HTERT RPE-1 (cell line): ENCODE results near the gene IRF1.

ENCODE experiments used
- in situ Hi-C: fragments of 300-500 bp; cut with MboI; formaldehyde crosslinking; loops from 4 replicates; pipeline ENCODE4 v1.14.3; 2020; ENCODE audit warnings: low sequenced_read_pairs

The IRF1 gene

DNA sequence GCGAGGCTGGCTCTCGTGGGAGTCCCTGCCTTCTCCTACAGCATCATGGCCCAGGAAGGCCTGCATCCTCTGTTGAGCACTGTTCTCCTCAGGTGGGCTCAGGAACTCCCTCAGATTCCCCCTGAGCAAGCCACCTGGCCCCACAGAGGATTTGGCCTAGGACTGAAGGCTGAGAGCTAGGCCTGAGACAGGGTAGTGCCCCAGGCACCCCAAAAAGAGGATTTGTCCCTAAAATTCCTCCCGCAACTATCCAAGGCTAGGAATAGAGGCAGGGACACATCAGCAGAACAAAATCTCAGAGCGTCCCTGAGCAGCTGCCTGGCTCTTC lies 11.0 kb upstream of the IRF1 start:
- in situ Hi-C loops = no loop called here

- in situ Hi-C loops = no loop called here
These were observed 10.5 kb upstream of the IRF1 start for GRCh38 chr5:132500931-132501628.

- in situ Hi-C loops = no loop called here
These were observed 9.8 kb upstream of the IRF1 start for GRCh38 chr5:132500244-132500930.

- in situ Hi-C loops = no loop called here
These were observed 9.1 kb upstream of the IRF1 start for GRCh38 chr5:132499440-132500243.

DNA sequence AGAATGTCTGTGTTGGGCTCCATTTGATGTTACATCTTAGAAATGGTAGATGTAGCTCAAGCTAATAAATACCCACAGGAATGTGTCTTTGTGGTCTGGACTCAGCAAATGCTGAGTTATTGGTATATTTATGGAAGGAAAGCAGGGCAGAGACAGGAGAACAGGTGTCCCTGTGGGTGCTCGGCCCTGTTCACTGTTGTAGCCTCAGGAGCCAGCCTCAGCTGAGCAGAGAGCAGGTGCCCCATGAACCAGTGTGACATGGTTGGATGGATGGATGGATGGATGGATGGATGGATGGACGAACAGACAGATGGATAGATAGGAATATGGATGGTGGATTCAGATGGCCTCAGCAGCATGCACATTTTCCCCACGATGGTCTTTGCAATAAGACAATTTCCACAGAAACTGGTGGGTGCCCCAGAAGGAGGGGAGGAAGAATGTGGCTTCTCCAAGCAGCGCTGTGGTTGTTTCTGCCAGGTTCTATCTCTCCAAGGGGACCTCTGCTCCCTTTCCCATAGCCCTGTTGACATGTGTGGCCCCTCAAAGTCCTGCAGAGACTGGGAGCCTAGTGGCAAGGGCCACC lies 8.2 kb upstream of the IRF1 start:
- in situ Hi-C loops = no loop called here

GRCh38 chr5:132498152-132498551 lies 7.6 kb upstream of the IRF1 start:
- in situ Hi-C loops = no loop called here

GRCh38 chr5:132497488-132497997 lies 7.0 kb upstream of the IRF1 start:
- in situ Hi-C loops = no loop called here

DNA sequence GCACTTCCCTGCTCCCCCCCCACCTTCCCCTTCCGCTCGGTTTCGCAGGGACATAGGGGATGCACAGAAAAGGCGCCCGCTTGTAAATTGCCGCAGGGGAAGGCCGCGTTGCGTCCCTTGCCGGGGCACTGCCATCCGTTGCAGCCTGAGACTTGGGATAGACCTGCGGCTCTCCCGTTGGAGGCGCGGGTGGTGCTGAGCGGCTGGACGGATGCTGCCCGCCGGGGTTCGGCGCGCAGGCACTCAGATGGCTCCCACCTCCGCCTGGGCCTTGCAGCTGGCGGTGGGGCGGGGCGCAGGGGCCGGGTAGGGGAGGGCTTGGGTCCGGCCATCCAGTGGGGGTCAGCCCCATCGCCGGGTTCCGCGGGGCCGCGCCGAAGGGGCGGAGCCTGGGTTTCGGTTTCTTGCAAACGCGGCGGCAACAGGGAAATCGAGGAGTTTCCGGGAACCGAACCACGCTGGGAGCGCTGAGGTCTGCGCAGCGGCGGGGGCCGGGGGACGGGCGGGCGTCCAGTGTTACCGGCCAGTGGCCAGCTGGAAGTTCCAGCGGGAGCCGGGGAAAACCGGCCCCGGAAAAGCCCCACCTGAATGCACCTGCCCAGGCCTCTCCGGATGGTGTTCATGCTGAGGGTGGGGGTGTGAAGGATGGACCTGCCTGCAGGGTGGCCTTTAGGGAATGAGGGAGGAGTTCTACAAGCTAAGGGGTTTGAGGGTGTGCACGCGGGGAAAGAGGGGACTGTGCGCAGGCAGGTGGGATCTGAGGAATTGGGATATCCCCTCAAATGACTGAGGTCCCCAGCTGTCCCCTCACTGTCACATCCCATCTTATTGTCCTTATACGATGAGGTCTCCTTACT lies 6.3 kb upstream of the IRF1 start:
- in situ Hi-C loops = no loop called here

- in situ Hi-C loops = no loop called here
These were observed 5.6 kb upstream of the IRF1 start for GRCh38 chr5:132496191-132496630.

DNA sequence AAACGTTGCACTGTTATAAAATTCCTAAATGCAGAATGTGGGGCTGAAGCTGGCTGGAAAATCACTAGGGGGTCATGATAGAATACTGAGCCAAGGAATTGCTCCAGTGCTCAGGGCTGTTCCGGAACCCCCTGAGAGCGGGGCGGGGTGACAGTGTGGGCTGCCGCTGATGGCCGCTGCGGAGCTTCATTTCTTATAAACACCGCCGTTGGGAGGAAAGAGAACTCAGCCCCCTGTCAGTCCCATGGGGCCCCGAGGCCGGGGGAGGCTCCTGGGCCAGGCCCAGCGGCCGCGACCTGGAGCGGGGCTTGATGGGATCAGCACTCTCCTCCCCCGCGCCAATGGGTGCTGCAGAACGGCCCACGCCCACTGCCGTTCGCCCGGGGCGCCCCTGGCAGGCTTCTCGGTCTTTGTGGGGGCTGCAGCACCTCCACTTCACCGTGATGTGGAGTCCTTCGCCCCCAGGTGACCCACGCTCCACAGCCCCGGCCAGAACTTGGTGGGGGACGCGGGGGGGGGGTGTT lies 5.2 kb upstream of the IRF1 start:
- in situ Hi-C loops = no loop called here

DNA sequence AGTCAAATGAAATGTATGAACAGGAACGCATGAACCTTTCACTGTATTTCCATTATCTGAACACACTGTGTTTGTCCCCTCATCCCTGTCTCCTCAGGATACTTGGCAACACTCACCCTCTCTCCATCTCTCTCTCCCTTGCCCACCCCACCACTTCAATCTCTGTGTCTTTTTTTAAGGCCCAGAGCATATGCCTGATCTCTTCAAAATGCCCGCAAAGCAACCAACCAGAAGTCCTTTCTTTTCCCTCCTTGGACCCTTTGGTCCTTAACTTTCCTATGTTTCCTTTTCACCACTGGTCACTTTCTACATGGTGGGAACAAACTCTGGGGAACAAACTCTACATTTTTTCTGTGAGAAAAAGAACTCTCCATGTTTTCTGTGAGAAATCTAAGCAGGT lies 3.2 kb upstream of the IRF1 start:
- in situ Hi-C loops = no loop called here

- in situ Hi-C loops = no loop called here
These were observed 2.7 kb upstream of the IRF1 start for GRCh38 chr5:132493241-132493640.

DNA sequence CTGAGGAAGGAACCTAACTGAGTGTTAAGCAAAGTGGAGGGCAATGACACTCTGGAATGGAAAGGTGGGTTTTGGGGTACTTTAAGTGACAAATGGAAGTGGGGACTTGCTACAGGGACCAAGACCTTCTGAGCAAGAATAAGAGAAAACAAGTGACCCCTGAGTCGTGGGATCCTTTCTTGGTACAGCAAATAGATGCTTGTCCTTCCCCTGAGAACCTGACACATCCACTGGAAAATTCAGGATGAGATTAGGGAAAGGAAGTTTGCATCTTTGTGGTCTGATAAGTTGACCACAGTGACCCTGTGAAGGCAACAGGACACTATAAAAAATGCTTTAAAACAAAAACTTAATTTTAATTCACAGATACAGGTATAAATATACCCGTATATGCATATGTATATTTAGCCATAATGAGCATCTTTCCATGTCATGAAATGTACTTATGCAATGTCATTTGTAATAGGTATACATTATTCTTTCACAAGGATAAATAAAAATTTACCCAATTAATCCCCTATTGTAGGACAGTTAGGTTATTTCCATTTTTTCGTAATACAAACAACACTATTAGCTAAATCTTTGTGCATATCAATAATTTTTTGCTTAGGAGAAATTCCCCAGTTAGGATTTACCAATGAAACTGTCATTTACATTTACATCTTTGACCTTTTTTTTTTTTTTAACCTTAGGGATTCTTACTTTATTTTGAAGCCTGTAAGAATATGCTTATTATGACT lies 2.0 kb upstream of the IRF1 start:
- in situ Hi-C loops = no loop called here

- in situ Hi-C loops = no loop called here
These were observed 1.1 kb upstream of the IRF1 start for GRCh38 chr5:132491368-132492364.

- in situ Hi-C loops = no loop called here
These were observed 596 bp downstream of the IRF1 start for GRCh38 chr5:132489871-132490483.

DNA sequence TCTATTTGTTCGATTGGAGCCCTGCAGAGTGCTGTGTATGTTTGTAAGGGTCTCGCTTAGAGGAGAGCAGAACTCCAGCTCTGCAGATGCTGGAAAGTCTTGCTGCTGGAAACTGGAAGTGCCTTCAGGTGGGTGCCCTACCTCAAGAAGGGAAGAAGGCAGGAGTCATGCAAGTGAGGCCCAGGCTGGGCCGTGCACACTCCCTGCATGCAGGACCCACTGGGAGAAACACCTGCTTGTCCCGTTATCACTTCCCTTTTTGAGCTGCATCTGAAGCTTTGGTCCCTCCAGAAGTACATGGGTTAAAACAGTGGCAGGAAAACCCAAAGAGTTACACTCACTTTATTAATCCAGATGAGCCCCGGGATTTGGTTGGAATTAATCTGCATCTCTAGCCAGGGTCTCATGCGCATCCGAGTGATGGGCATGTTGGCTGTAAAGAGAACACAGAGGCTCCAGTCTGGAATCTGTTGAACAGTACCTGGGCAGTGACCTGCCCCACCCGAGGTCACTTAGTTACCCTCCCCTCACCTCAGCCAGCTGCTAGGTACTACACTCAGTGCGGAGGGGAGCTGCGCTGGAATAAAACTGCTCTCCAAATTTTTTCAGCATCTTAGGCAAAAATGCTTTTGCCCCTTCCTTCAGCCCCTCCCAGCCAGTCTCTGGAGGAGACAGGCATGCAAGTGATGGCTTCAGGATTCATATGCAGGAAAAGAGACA lies 1.4 kb downstream of the IRF1 start:
- in situ Hi-C loops = no loop called here

GRCh38 chr5:132488590-132488989 lies 2.0 kb downstream of the IRF1 start:
- in situ Hi-C loops = no loop called here
